SK-N-SH treated with all-trans-retinoic acid at 6 μM for 48 hours (cell line): ENCODE measurements around the gene MIAT.

ENCODE experiments used
- BACH2 ChIP-seq: fragments of 250-450 bp; sonication (Bioruptor Pico); IDR thresholded peaks from 2 replicates; pipeline ENCODE4 v1.9.0; 2021; ENCODE audit warnings: mild to moderate bottlenecking, borderline replicate concordance
- CREB5 ChIP-seq: fragments of 250-450 bp; sonication (Bioruptor Pico); IDR thresholded peaks from 2 replicates; pipeline ENCODE4 v1.5.1; 2020; ENCODE audit warnings: low read depth, mild to moderate bottlenecking, moderate library complexity
- POU6F1 ChIP-seq: fragments of 250-450 bp; sonication (Bioruptor Pico); IDR thresholded peaks from 2 replicates; pipeline ENCODE4 v1.8.0; 2021; ENCODE audit warnings: low read depth, mild to moderate bottlenecking, moderate library complexity, borderline replicate concordance
- SNAI2 ChIP-seq: fragments of 250-450 bp; sonication (Bioruptor Pico); IDR thresholded peaks from 2 replicates; pipeline ENCODE4 v1.5.0; 2020; ENCODE audit warnings: mild to moderate bottlenecking, moderate library complexity
- TOX ChIP-seq: fragments of 250-450 bp; sonication (Bioruptor Pico); IDR thresholded peaks from 2 replicates; pipeline ENCODE4 v1.8.0; 2021; ENCODE audit warnings: mild to moderate bottlenecking, moderate library complexity, borderline replicate concordance
- TSHZ2 ChIP-seq: fragments of 250-450 bp; sonication (Bioruptor Pico); IDR thresholded peaks from 2 replicates; pipeline ENCODE4 v1.5.0; 2020; ENCODE audit warnings: mild to moderate bottlenecking, moderate library complexity
- ZC3H10 ChIP-seq: fragments of 250-450 bp; sonication (Bioruptor Pico); IDR thresholded peaks from 2 replicates; pipeline ENCODE4 v1.5.1; 2021; ENCODE audit warnings: mild to moderate bottlenecking, moderate library complexity
- ZFP3 ChIP-seq: fragments of 250-450 bp; sonication (Bioruptor Pico); IDR thresholded peaks from 2 replicates; pipeline ENCODE4 v1.5.0; 2020; ENCODE audit warnings: mild to moderate bottlenecking, moderate library complexity
- ZFP30 ChIP-seq: fragments of 450-650 bp; formaldehyde crosslinking; IDR thresholded peaks from 2 replicates; pipeline ENCODE4 v1.5.0; 2022; ENCODE audit warnings: mild to moderate bottlenecking, moderate library complexity
- ZNF70 ChIP-seq: fragments of 450-650 bp; formaldehyde crosslinking; IDR thresholded peaks from 2 replicates; pipeline ENCODE4 v1.5.0; 2020; ENCODE audit warnings: mild to moderate bottlenecking, moderate library complexity
- TF ChIP-seq, protein P1 (sequence below): fragments of 250-450 bp; sonication (Bioruptor Pico); IDR thresholded peaks from 2 replicates; pipeline ENCODE4 v1.8.0; 2020; ENCODE audit warnings: mild to moderate bottlenecking, moderate library complexity, borderline replicate concordance

DNA sequence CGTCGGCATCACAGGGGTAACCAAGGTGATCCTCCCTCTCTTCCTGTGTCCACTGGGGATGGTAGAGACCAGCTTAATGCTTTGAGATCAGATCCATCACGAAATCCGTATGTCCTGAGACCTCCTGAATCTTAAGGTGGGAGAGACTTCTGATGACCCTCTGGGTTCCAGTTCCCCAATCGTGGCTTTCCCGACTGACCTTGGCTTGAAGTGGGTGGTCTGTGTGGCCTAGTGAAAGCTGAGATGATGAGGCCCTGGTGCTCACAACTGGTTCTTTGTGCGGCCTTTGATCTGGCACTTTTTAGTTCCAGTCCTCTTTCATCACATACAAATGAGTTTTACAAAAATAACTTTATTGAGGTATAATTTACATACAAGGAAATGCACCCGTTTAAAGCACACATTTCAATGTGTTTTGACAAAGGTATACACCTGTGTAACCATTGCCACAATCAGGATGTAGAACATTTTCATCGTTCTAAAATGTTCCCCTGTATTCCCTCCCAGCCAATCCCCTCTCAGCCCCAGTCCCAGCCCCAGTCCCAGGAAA is 6.1 kb downstream of the MIAT start:
- TF ChIP-seq, protein P1, sequence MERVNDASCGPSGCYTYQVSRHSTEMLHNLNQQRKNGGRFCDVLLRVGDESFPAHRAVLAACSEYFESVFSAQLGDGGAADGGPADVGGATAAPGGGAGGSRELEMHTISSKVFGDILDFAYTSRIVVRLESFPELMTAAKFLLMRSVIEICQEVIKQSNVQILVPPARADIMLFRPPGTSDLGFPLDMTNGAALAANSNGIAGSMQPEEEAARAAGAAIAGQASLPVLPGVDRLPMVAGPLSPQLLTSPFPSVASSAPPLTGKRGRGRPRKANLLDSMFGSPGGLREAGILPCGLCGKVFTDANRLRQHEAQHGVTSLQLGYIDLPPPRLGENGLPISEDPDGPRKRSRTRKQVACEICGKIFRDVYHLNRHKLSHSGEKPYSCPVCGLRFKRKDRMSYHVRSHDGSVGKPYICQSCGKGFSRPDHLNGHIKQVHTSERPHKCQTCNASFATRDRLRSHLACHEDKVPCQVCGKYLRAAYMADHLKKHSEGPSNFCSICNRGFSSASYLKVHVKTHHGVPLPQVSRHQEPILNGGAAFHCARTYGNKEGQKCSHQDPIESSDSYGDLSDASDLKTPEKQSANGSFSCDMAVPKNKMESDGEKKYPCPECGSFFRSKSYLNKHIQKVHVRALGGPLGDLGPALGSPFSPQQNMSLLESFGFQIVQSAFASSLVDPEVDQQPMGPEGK (CRISPR knock-in tag), result no peak
- TF ChIP-seq ZNF70 (CRISPR knock-in tag) (no peak), POU6F1 (CRISPR knock-in tag) (no peak), TSHZ2 (no peak), CREB5 (CRISPR knock-in tag) (no peak), ZFP30 (CRISPR knock-in tag) (no peak), BACH2 (CRISPR knock-in tag) (no peak), SNAI2 (no peak), ZC3H10 (no peak), TOX (no peak), ZFP3 (CRISPR knock-in tag) (no peak)
